H9 (cell line): ENCODE data around the gene VDR. TPM values are rescaled to one million over a fixed set of nuclear protein-coding genes. Genes with fewer than 3 reads are reported as not detected.

Experiments
- DNase-seq: peaks from one replicate; pipeline ENCODE4 v3.0.0-alpha.2; 2017
- H2AFZ ChIP-seq: one replicate; pipeline ENCODE4 v1.6.1; 2013; ENCODE audit warnings: mild to moderate bottlenecking, low read length, control low read depth, moderate library complexity
- H2AK5ac ChIP-seq: 2 replicates; pipeline ENCODE4 v1.6.1; 2013; ENCODE audit warnings: low read length, control low read depth, mixed read lengths; ENCODE audit not compliant: insufficient read length
- H2BK120ac ChIP-seq: one replicate; pipeline ENCODE4 v1.6.1; 2013; ENCODE audit warnings: low read depth, mild to moderate bottlenecking, low read length, control low read depth, inconsistent platforms; ENCODE audit not compliant: poor library complexity, severe bottlenecking
- H2BK12ac ChIP-seq: 2 replicates; pipeline ENCODE4 v1.6.1; 2013; ENCODE audit warnings: low read length, control low read depth, mixed read lengths, low read depth; ENCODE audit not compliant: insufficient read length
- H2BK15ac ChIP-seq: 2 replicates; pipeline ENCODE4 v1.6.1; 2013; ENCODE audit warnings: low read depth, low read length, control low read depth
- H2BK20ac ChIP-seq: one replicate; pipeline ENCODE4 v1.6.1; 2013; ENCODE audit warnings: low read depth, mild to moderate bottlenecking, low read length, control low read depth, inconsistent platforms; ENCODE audit not compliant: poor library complexity, severe bottlenecking
- H2BK5ac ChIP-seq: 2 replicates; pipeline ENCODE4 v1.6.1; 2013; ENCODE audit warnings: low read length, control low read depth, mixed read lengths; ENCODE audit not compliant: insufficient read length
- H3K14ac ChIP-seq: 2 replicates; pipeline ENCODE4 v1.6.1; 2013; ENCODE audit warnings: low read length, control low read depth; ENCODE audit not compliant: insufficient read depth
- H3K18ac ChIP-seq: 2 replicates; pipeline ENCODE4 v1.6.1; 2013; ENCODE audit warnings: low read depth, mild to moderate bottlenecking, mixed read lengths, low read length, control low read depth; ENCODE audit not compliant: insufficient read length
- H3K23ac ChIP-seq: 2 replicates; pipeline ENCODE4 v1.6.1; 2013; ENCODE audit warnings: low read length, control low read depth, mixed read lengths, low read depth; ENCODE audit not compliant: insufficient read length
- H3K23me2 ChIP-seq: 2 replicates; pipeline ENCODE4 v1.6.1; 2013; ENCODE audit warnings: low read depth, mild to moderate bottlenecking, mixed read lengths, low read length, control low read depth; ENCODE audit not compliant: insufficient read length, poor library complexity, severe bottlenecking
- H3K27ac ChIP-seq: 2 replicates; pipeline ENCODE4 v1.5.1; 2013; ENCODE audit warnings: low read length, control low read depth, mixed read lengths, low read depth; ENCODE audit not compliant: insufficient read length
- H3K27me3 ChIP-seq: 2 replicates; pipeline ENCODE4 v1.6.1; 2013; ENCODE audit warnings: low read length, control low read depth, inconsistent platforms; ENCODE audit not compliant: insufficient read depth
- H3K4ac ChIP-seq: 2 replicates; pipeline ENCODE4 v1.6.1; 2013; ENCODE audit warnings: low read depth, mild to moderate bottlenecking, control low read depth, inconsistent platforms, low read length, moderate library complexity
- H3K4me1 ChIP-seq: 2 replicates; pipeline ENCODE4 v1.6.1; 2013; ENCODE audit warnings: low read length, control low read depth, inconsistent platforms; ENCODE audit not compliant: insufficient read depth
- H3K4me2 ChIP-seq: 2 replicates; pipeline ENCODE4 v1.6.1; 2013; ENCODE audit warnings: low read length, control low read depth, mixed read lengths; ENCODE audit not compliant: insufficient read length, insufficient read depth
- H3K56ac ChIP-seq: 2 replicates; pipeline ENCODE4 v1.6.1; 2013; ENCODE audit warnings: low read depth, mild to moderate bottlenecking, mixed read lengths, low read length, control low read depth; ENCODE audit not compliant: insufficient read length
- H3K79me1 ChIP-seq: 2 replicates; pipeline ENCODE4 v1.6.1; 2013; ENCODE audit warnings: low read depth, mild to moderate bottlenecking, moderate library complexity, low read length, control low read depth, inconsistent platforms; ENCODE audit not compliant: insufficient read depth, poor library complexity, severe bottlenecking
- H3K79me2 ChIP-seq: 2 replicates; pipeline ENCODE4 v1.6.1; 2013; ENCODE audit warnings: low read length, control low read depth, inconsistent platforms; ENCODE audit not compliant: insufficient read depth
- H3K9ac ChIP-seq: 2 replicates; pipeline ENCODE4 v1.6.1; 2013; ENCODE audit warnings: low read length, control low read depth, mixed read lengths; ENCODE audit not compliant: insufficient read length; ENCODE audit errors: extremely low read depth
- H3K9me3 ChIP-seq: one replicate; pipeline ENCODE4 v1.6.1; 2013; ENCODE audit warnings: low read depth, low read length, inconsistent platforms; ENCODE audit not compliant: control insufficient read depth
- H3T11ph ChIP-seq: one replicate; pipeline ENCODE4 v1.6.1; 2013; ENCODE audit warnings: mild to moderate bottlenecking, low read length, control low read depth, inconsistent platforms
- H4K20me1 ChIP-seq: one replicate; pipeline ENCODE4 v1.6.1; 2013; ENCODE audit not compliant: control insufficient read depth, insufficient read length, insufficient read depth
- H4K5ac ChIP-seq: 2 replicates; pipeline ENCODE4 v1.6.1; 2013; ENCODE audit warnings: low read depth, mild to moderate bottlenecking, mixed read lengths, low read length, control low read depth; ENCODE audit not compliant: insufficient read length
- H4K8ac ChIP-seq: replicated peaks from 2 replicates; pipeline ENCODE4 v1.6.1; 2013; ENCODE audit warnings: low read length, control low read depth, mixed read lengths, low read depth; ENCODE audit not compliant: insufficient read length
- H4K91ac ChIP-seq: 2 replicates; pipeline ENCODE4 v1.6.1; 2013; ENCODE audit warnings: low read depth, mild to moderate bottlenecking, moderate library complexity, mixed read lengths, low read length, control low read depth; ENCODE audit not compliant: insufficient read length
- H3K27ac Mint-ChIP-seq, 3 experiments: 2 replicates in 2 of 3; 3 replicates in 1 of 3; pipeline ENCODE4 v1.8.0; 2020 to 2021; ENCODE audit warnings: mixed read lengths in 3 of 3, mild to moderate bottlenecking in 1 of 3, moderate library complexity in 1 of 3
- H3K27me3 Mint-ChIP-seq: 2 replicates; pipeline ENCODE4 v1.8.0; 2021; ENCODE audit warnings: low read depth, mild to moderate bottlenecking, moderate library complexity, mixed read lengths
- H3K36me3 Mint-ChIP-seq, 3 experiments: 2 replicates in 2 of 3; 3 replicates in 1 of 3; pipeline ENCODE4 v1.8.0; 2020 to 2021; ENCODE audit warnings: low read depth in 3 of 3, mixed read lengths in 3 of 3; ENCODE audit not compliant: insufficient read depth in 1 of 3
- H3K4me1 Mint-ChIP-seq, 2 experiments: 2 replicates each; pipeline ENCODE4 v1.8.0; 2020; ENCODE audit warnings: mixed read lengths in 2 of 2
- H3K4me3 Mint-ChIP-seq, 2 experiments: 2 replicates in 1 of 2; 3 replicates in 1 of 2; pipeline ENCODE4 v1.8.0; 2020 to 2021; ENCODE audit warnings: mild to moderate bottlenecking in 2 of 2, mixed read lengths in 2 of 2, moderate library complexity in 1 of 2
- H3K9me3 Mint-ChIP-seq, 2 experiments: 2 replicates in 1 of 2; 3 replicates in 1 of 2; pipeline ENCODE4 v1.8.0; 2020; ENCODE audit warnings: mild to moderate bottlenecking in 2 of 2, mixed read lengths in 2 of 2, moderate library complexity in 1 of 2
- WGBS: extraction: QIAGEN DNeasy Blood & Tissue Kit; methylation state at CpG from one replicate; pipeline ENCODE4 v1.1.7; 2013; ENCODE audit warnings: missing lambda C conversion rate, low lambda C conversion rate, mixed read lengths; ENCODE audit not compliant: insufficient read length; ENCODE audit errors: extremely low coverage; 5-methylcytosine and 5-hydroxymethylcytosine counted together
- total RNA-seq: library from RNA; stranded (reverse); gene quantifications from 2 replicates; pipeline ENCODE4 v1.2.1, GENCODE V29; 2021
- TF ChIP-seq, protein P1 (sequence below): fragments of 200-600 bp; sonication (generic); conservative IDR thresholded peaks from 3 replicates; pipeline ENCODE4 v1.8.0; 2021; ENCODE audit warnings: antibody characterized with exemption, mild to moderate bottlenecking

Gene VDR
- total RNA-seq, 1 experiment from 2014 or later, result 0.61 TPM

DNA sequence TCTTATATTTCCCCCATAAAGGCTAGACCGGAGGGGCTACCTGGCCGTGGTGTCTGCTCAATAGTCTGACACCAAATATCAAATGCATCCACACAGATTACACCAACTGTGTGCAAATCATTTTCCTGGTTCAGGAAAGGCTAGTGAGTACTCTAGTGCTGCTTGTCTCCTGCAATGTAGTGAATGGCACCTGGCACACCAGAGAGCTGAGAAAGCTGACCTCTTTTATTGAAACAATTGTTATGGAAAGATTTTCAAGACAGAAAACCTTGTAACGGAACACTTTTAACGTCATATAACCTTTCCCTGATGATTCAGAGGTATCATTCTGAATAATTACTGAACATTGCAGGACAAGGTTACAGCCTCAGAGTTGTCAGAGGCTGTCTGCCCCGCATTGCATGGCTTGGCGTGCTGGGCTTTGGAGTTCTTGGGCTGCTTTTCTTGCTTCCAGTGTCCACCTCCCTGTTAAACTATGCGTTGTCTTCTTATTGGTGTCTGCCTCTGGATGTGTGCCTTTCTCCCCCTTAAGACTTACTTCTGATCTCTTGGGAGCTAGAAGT lies 44.4 kb downstream of the VDR start:
- no peaks in the 10 kb centered on the region for H3K27me3 ChIP-seq
- DNase-seq, result no peak
- no peak overlapping the region for H3K4ac ChIP-seq
- H3K79me2 ChIP-seq, result no peaks in the 10 kb centered on the region
- H2AFZ ChIP-seq, result no peak overlapping the region
- no peaks in the 10 kb centered on the region for H3K4me1 ChIP-seq
- no peak overlapping the region for H3T11ph ChIP-seq
- no peak overlapping the region for H3K56ac ChIP-seq
- Mint-ChIP-seq H3K36me3 (no peaks in the 10 kb centered on the region), H3K4me1 (no peaks in the 10 kb centered on the region), H3K27me3 (peaks cover 5% of the 10 kb centered on the region), H3K4me3 (no peak overlapping the region), H3K9me3 (no peaks in the 10 kb centered on the region; a peak in 1 of 5 replicates), H3K27ac (no peak overlapping the region)
- no peak overlapping the region for H2AK5ac ChIP-seq
- no peaks in the 10 kb centered on the region for H3K79me1 ChIP-seq
- no peak overlapping the region for H3K27ac ChIP-seq
- no peaks in the 10 kb centered on the region for H3K9me3 ChIP-seq
- no peak overlapping the region for H2BK120ac ChIP-seq
- no peak overlapping the region for H2BK5ac ChIP-seq
- TF ChIP-seq, protein P1, sequence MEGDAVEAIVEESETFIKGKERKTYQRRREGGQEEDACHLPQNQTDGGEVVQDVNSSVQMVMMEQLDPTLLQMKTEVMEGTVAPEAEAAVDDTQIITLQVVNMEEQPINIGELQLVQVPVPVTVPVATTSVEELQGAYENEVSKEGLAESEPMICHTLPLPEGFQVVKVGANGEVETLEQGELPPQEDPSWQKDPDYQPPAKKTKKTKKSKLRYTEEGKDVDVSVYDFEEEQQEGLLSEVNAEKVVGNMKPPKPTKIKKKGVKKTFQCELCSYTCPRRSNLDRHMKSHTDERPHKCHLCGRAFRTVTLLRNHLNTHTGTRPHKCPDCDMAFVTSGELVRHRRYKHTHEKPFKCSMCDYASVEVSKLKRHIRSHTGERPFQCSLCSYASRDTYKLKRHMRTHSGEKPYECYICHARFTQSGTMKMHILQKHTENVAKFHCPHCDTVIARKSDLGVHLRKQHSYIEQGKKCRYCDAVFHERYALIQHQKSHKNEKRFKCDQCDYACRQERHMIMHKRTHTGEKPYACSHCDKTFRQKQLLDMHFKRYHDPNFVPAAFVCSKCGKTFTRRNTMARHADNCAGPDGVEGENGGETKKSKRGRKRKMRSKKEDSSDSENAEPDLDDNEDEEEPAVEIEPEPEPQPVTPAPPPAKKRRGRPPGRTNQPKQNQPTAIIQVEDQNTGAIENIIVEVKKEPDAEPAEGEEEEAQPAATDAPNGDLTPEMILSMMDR, result no peak
- no peak overlapping the region for H3K4me2 ChIP-seq
- H2BK20ac ChIP-seq, result no peak overlapping the region
- no peak overlapping the region for H4K8ac ChIP-seq
- H3K18ac ChIP-seq, result no peak overlapping the region
- H4K20me1 ChIP-seq, result no peaks in the 10 kb centered on the region
- WGBS, result no CpG with 5 or more reads among the region's 7 CpGs
- H2BK15ac ChIP-seq, result no peak overlapping the region
- H4K5ac ChIP-seq, result no peak overlapping the region
- H3K23ac ChIP-seq, result no peak overlapping the region
- no peak overlapping the region for H4K91ac ChIP-seq
- H2BK12ac ChIP-seq, result no peak overlapping the region
- no peak overlapping the region for H3K9ac ChIP-seq
- H3K14ac ChIP-seq, result no peak overlapping the region
- H3K23me2 ChIP-seq, result no peaks in the 10 kb centered on the region
